B cell (primary cell): ENCODE data around the gene IL17F. TPM values are rescaled to one million over a fixed set of nuclear protein-coding genes. Genes with fewer than 3 reads are reported as not detected.
"Not testable (repeated sequence)": the region's sequence is repeated elsewhere in the genome, so short reads cannot be mapped to it uniquely, and the experiment has no call there.

Experiments
- ATAC-seq: fragments of 200-7000 bp; cut with Tn5 transposase; one replicate; pipeline ENCODE4 v1.10.0; 2021; ENCODE audit warnings: low read depth, mild to moderate bottlenecking, moderate number of reproducible peaks, moderate library complexity
- CTCF ChIA-PET: fragments of 350-600 bp; sonication (Branson Sonifier 250); formaldehyde crosslinking; loops from one replicate; lab custom pipeline; 2021; ENCODE audit warnings: antibody characterized with exemption, inconsistent platforms; lab: Charles Lee
- POLR2A ChIA-PET: fragments of 350-600 bp; sonication (Branson Sonifier 250); formaldehyde crosslinking; loops from one replicate; lab custom pipeline; 2021; ENCODE audit warnings: antibody characterized with exemption; lab: Charles Lee
- DNase-seq: peaks from one replicate; pipeline ENCODE4 v3.0.0; 2013
- H2AFZ ChIP-seq: 2 replicates; pipeline ENCODE4 v1.6.1; 2012; ENCODE audit warnings: mild to moderate bottlenecking, low read depth, low read length; ENCODE audit not compliant: insufficient read depth, poor library complexity, severe bottlenecking
- H3K27ac ChIP-seq, 2 donors: 1 replicate in 1 of 2; 2 replicates in 1 of 2; pipeline ENCODE4 v1.5.1; 2012 to 2013; ENCODE audit warnings: low read length in 2 of 2, mild to moderate bottlenecking in 2 of 2, moderate library complexity in 1 of 2
- H3K27me3 ChIP-seq, 4 experiments: fragments of 200-600 bp in 1 of 4; sonication (generic) in 1 of 4; replicated peaks in 1 of 4; 1 replicate in 2 of 4; 2 replicates in 2 of 4; pipeline versions ENCODE4 v1.6.1 to v1.7.0; 2013 to 2016; ENCODE audit warnings: low read length in 3 of 4, mild to moderate bottlenecking in 2 of 4, mixed read lengths in 1 of 4, moderate library complexity in 1 of 4; ENCODE audit not compliant: insufficient read depth in 4 of 4, control insufficient read depth in 3 of 4; ENCODE audit errors: control extremely low read depth in 1 of 4
- H3K36me3 ChIP-seq, 2 experiments: replicated peaks in 1 of 2; 1 replicate in 1 of 2; 2 replicates in 1 of 2; pipeline versions ENCODE4 v1.6.1 to v1.7.1; 2013; ENCODE audit warnings: low read length in 1 of 2; ENCODE audit not compliant: insufficient read depth in 2 of 2, control insufficient read depth in 1 of 2; ENCODE audit errors: control extremely low read depth in 1 of 2, extremely low read depth in 1 of 2
- H3K4me1 ChIP-seq, 2 donors: fragments of 200-600 bp in 1 of 2; sonication (generic) in 1 of 2; 1 replicate in 1 of 2; 2 replicates in 1 of 2; pipeline versions ENCODE4 v1.5.1 to v1.6.1; 2013 to 2017; ENCODE audit warnings: low read length in 2 of 2; ENCODE audit not compliant: control insufficient read depth in 2 of 2, insufficient read depth in 2 of 2
- H3K4me2 ChIP-seq: replicated peaks from 2 replicates; pipeline ENCODE3; 2012; ENCODE audit warnings: mild to moderate bottlenecking, low read depth, low read length; ENCODE audit not compliant: poor library complexity, severe bottlenecking
- H3K4me3 ChIP-seq, 5 experiments: fragments of 200-600 bp in 1 of 5; sonication (generic) in 1 of 5; 1 replicate in 3 of 5; 2 replicates in 2 of 5; pipeline versions ENCODE4 v1.5.1 to v1.7.0; 2011 to 2016; ENCODE audit warnings: low read length in 4 of 5, mild to moderate bottlenecking in 4 of 5, low read depth in 2 of 5, control low read depth in 1 of 5, moderate library complexity in 1 of 5; ENCODE audit not compliant: insufficient read depth in 1 of 5; ENCODE audit errors: control extremely low read depth in 1 of 5, extremely low read depth in 1 of 5
- H3K79me2 ChIP-seq: fragments of 200-600 bp; sonication (generic); one replicate; pipeline ENCODE4 v1.6.0; 2016; ENCODE audit warnings: low read length; ENCODE audit not compliant: control insufficient read depth, insufficient read depth
- H3K9ac ChIP-seq: fragments of 200-600 bp; sonication (generic); 2 replicates; pipeline ENCODE4 v1.6.1; 2017; ENCODE audit warnings: mild to moderate bottlenecking, low read length, moderate library complexity
- H3K9me3 ChIP-seq, 3 donors: one replicate each; pipeline versions ENCODE4 v1.6.1 to v1.7.1; 2013; ENCODE audit warnings: low read length in 2 of 3; ENCODE audit not compliant: control insufficient read depth in 2 of 3, insufficient read depth in 1 of 3; ENCODE audit errors: control extremely low read depth in 1 of 3
- H4K20me1 ChIP-seq: 2 replicates; pipeline ENCODE4 v1.6.0; 2012; ENCODE audit warnings: mild to moderate bottlenecking, low read length; ENCODE audit not compliant: insufficient read depth, control insufficient read depth, poor library complexity, severe bottlenecking
- H3K27ac Mint-ChIP-seq: one replicate; pipeline ENCODE4 v1.8.0; 2021; ENCODE audit warnings: mixed read lengths
- H3K27me3 Mint-ChIP-seq: one replicate; pipeline ENCODE4 v1.8.0; 2021; ENCODE audit warnings: mixed read lengths
- H3K4me1 Mint-ChIP-seq: one replicate; pipeline ENCODE4 v1.8.0; 2021; ENCODE audit warnings: mixed read lengths
- H3K4me3 Mint-ChIP-seq: one replicate; pipeline ENCODE4 v1.8.0; 2021; ENCODE audit warnings: mixed read lengths
- H3K9me3 Mint-ChIP-seq: one replicate; pipeline ENCODE4 v1.8.0; 2022; ENCODE audit warnings: mixed read lengths; ENCODE audit not compliant: insufficient read depth
- CTCF ChIP-seq: fragments of 200-600 bp; IDR thresholded peaks from one replicate; pipeline ENCODE4 v1.8.0; 2022; ENCODE audit warnings: antibody characterized with exemption, mild to moderate bottlenecking
- EZH2 ChIP-seq: IDR thresholded peaks from 2 replicates; pipeline ENCODE4 v1.6.1; 2012; ENCODE audit warnings: borderline replicate concordance, low read depth, mild to moderate bottlenecking, moderate library complexity, low read length; ENCODE audit not compliant: insufficient read depth, poor library complexity, severe bottlenecking
- WGBS: methylation state at CpG from one replicate; pipeline ENCODE4 v1.1.5; 2013; ENCODE audit warnings: missing lambda C conversion rate; ENCODE audit not compliant: insufficient coverage; 5-methylcytosine and 5-hydroxymethylcytosine counted together
- intact Hi-C: fragments of 100-400 bp; cut with micrococcal nuclease; formaldehyde crosslinking; loops from one replicate; pipeline ENCODE4 v1.10.0; 2022
- polyA plus RNA-seq: library from polyadenylated mRNA; depleted of rRNA; stranded (reverse); fragments of >200 nt; gene quantifications from 2 replicates; pipeline ENCODE4 v1.2.3, GENCODE V29; 2012
- total RNA-seq, 2 donors: library from RNA; stranded (reverse); fragments of 120-200 nt in 1 of 2; gene quantifications; 1 replicate in 1 of 2; 2 replicates in 1 of 2; pipeline versions ENCODE4 v1.2.3 to v1.2.4, GENCODE V29; 2013 to 2022

The IL17F gene
- total and polyA plus RNA-seq, 2 donors (not counting 1 experiment from before 2014, with no cell fraction given): not detected

DNA sequence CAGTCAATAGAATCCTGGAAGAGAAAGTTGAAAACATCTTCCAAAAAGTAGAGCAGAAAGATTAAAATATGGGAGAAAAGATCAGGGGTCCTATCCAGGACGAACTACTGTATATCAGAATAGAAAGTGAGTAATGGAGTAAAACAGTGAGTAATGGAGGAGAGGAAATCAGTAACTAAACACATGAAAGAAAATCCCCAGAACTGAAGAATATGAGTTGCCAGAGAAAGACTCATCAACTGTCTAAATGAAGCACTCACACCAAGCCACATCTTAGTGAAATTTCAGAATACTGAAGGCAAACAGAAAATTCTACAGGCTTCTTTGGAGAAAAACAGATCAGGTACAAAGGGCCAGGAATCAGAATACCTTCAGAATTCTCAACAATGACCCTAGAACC lies 43.3 kb downstream of the IL17F start:
- Mint-ChIP-seq H3K4me1 (no peaks in the 10 kb centered on the region), H3K27me3 (peaks cover 15% of the 10 kb centered on the region), H3K27ac (no peak overlapping the region), H3K9me3 (peaks cover 14% of the 10 kb centered on the region), H3K4me3 (no peak overlapping the region)
- Histone ChIP-seq H3K79me2 (no peaks in the 10 kb centered on the region), H3K27me3 (no peaks in the 10 kb centered on the region), H3K4me1 (no peaks in the 10 kb centered on the region), H3K4me2 (no peak overlapping the region), H3K27ac (no peak overlapping the region), H3K36me3 (no peaks in the 10 kb centered on the region), H3K9me3 (peaks cover 0 to 10% (median 9%) of the 10 kb centered on the region in 3 donors), H4K20me1 (no peaks in the 10 kb centered on the region), H3K4me3 (no peak overlapping the region), H3K9ac (no peak overlapping the region), H2AFZ (no peak overlapping the region)
- no peak for ATAC-seq
- POLR2A ChIA-PET: no interaction called here
- no CpG with 5 or more reads among the region's 1 CpG for whole genome bisulfite sequencing
- intact Hi-C loops: no loop called here
- no peak for DNase-seq
- no peak for TF ChIP-seq EZH2
- TF ChIP-seq CTCF: no peak
- CTCF ChIA-PET: no interaction called here

DNA sequence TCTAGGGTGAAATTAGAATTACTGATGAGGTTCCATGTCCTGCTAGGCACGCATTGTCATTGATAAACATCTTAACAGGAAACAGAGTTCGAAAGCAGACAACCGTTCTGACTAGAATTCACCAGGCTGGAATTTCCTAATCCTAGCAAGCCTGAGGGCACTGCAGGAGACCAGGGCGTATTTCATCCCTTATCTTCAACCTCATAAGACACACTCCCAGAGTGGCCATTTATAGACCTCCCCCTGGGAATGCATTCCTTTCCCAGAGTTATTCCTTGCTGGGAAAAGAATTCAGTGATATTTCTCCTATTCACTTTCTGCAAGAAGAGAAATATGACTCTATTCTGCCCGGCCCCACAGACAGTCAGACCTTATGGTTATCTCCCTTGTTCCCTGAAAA lies 44.2 kb downstream of the IL17F start:
- H3K4me1 Mint-ChIP-seq, CTCF ChIA-PET, intact Hi-C loops, H3K4me3 ChIP-seq, H3K27ac Mint-ChIP-seq, POLR2A ChIA-PET, ATAC-seq, H3K4me1 ChIP-seq, H2AFZ ChIP-seq, H3K36me3 ChIP-seq, H3K79me2 ChIP-seq, H4K20me1 ChIP-seq, H3K9ac ChIP-seq, H3K27me3 ChIP-seq, H3K27ac ChIP-seq, H3K4me3 Mint-ChIP-seq, H3K4me2 ChIP-seq, DNase-seq, H3K9me3 ChIP-seq: not testable (repeated sequence)
- H3K27me3 Mint-ChIP-seq: peaks cover 19% of the 10 kb centered on the region
- WGBS: 54% methylated on average over 3 of the region's 5 CpGs
- H3K9me3 Mint-ChIP-seq: peaks cover 14% of the 10 kb centered on the region
